ENCODE results near the gene SPATS2L. TPM values are rescaled to one million over a fixed set of nuclear protein-coding genes. Genes with fewer than 3 reads are reported as not detected.
A peak's percentile ranks its signal among the peaks of the same experiment; 100 is the strongest.

Gene SPATS2L
- total and polyA plus RNA-seq, 2 of the 13 experiments (the other 11 are each of a cell fraction or from before 2014, with no cell fraction given): 154 to 212 TPM

DNA sequence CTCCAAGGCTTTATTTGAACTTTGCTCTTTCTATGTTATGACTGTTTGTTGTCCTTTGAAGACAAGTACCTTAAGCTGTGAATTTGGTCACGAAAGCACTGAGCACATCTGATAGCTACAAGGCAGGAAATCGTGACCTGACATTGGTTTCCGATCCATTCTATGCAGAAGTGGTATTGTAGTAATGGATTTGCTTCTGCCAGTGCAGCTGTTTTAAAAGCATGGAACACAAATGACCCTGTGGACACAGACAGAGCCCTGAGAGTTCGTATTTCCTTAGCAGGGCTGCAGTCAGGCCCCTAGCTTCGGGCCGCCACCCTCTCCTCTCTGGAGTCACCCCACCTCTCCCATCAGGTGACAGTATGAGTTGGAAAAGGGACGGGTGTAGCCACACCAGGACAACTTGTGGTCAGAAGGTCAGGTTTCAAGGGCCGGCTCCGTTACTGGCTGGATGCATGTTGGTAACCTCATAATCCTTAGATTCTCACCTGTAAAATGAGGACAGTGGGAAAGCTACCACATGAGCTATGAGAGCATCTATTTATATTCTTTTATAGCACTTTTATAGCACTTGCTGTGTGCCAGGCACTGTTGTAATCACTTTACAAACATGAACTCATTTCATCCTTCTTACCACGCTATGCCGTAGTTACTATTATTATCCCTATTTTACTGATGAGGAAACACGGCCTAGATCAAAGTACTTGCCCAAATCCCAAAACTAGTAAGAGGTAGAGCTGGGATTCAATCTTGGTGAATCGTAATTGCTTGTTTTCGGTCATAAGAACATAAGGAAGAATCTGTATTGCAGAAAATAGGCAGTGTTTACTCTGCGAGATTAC is 70.2 kb downstream of the SPATS2L start (continued):
- TF ChIP-seq MED1 (CRISPR knock-in tag; IDR thresholded peaks at IDR 0.05) (0 out of 2 replicates have a peak, but pooled peaks have one; percentile 6), PCBP1 (IDR thresholded peaks at IDR 0.05; ENCODE audit: borderline replicate concordance, low read depth, low read length) (no peak), ZNF619 (CRISPR knock-in tag; IDR thresholded peaks at IDR 0.05) (no peak), ELF3 (CRISPR knock-in tag; IDR thresholded peaks at IDR 0.05) (0 out of 2 replicates have a peak, but pooled peaks have one; percentile 28), ATAD3A (CRISPR knock-in tag; IDR thresholded peaks at IDR 0.05) (no peak), KDM1A (CRISPR knock-in tag; IDR thresholded peaks at IDR 0.05) (no peak), RXRB (CRISPR knock-in tag; IDR thresholded peaks at IDR 0.05; ENCODE audit: borderline replicate concordance) (0 out of 2 replicates have a peak, but pooled peaks have one; percentile 22), ZNF724P (CRISPR knock-in tag; IDR thresholded peaks at IDR 0.05; ENCODE audit: borderline replicate concordance) (no peak), JUND (CRISPR knock-in tag; IDR thresholded peaks at IDR 0.05) (no peak), SSRP1 (CRISPR knock-in tag; IDR thresholded peaks at IDR 0.05) (no peak), ZNF746 (CRISPR knock-in tag; IDR thresholded peaks at IDR 0.05) (no peak), HES4 (CRISPR knock-in tag; IDR thresholded peaks at IDR 0.05; ENCODE audit: borderline replicate concordance) (no peak), MAFF (IDR thresholded peaks at IDR 0.05; ENCODE audit: low read depth, low read length) (no peak), AGO2 (optimal IDR thresholded peaks at IDR 0.05; ENCODE audit: low read depth, low read length) (no peak), ZNF317 (CRISPR knock-in tag; IDR thresholded peaks at IDR 0.05) (0 out of 2 replicates have a peak, but pooled peaks have one; percentile 19)
- TF ChIP-seq, protein P1, sequence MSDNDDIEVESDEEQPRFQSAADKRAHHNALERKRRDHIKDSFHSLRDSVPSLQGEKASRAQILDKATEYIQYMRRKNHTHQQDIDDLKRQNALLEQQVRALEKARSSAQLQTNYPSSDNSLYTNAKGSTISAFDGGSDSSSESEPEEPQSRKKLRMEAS (IDR thresholded peaks at IDR 0.05): no peak
- TF ChIP-seq, protein P2, sequence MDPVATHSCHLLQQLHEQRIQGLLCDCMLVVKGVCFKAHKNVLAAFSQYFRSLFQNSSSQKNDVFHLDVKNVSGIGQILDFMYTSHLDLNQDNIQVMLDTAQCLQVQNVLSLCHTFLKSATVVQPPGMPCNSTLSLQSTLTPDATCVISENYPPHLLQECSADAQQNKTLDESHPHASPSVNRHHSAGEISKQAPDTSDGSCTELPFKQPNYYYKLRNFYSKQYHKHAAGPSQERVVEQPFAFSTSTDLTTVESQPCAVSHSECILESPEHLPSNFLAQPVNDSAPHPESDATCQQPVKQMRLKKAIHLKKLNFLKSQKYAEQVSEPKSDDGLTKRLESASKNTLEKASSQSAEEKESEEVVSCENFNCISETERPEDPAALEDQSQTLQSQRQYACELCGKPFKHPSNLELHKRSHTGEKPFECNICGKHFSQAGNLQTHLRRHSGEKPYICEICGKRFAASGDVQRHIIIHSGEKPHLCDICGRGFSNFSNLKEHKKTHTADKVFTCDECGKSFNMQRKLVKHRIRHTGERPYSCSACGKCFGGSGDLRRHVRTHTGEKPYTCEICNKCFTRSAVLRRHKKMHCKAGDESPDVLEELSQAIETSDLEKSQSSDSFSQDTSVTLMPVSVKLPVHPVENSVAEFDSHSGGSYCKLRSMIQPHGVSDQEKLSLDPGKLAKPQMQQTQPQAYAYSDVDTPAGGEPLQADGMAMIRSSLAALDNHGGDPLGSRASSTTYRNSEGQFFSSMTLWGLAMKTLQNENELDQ (CRISPR knock-in tag; IDR thresholded peaks at IDR 0.05; ENCODE audit: borderline replicate concordance): no peak
- TF ChIP-seq, protein P3, sequence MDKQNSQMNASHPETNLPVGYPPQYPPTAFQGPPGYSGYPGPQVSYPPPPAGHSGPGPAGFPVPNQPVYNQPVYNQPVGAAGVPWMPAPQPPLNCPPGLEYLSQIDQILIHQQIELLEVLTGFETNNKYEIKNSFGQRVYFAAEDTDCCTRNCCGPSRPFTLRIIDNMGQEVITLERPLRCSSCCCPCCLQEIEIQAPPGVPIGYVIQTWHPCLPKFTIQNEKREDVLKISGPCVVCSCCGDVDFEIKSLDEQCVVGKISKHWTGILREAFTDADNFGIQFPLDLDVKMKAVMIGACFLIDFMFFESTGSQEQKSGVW (CRISPR knock-in tag; IDR thresholded peaks at IDR 0.05; ENCODE audit: borderline replicate concordance): no peak
- TF ChIP-seq, protein P4, sequence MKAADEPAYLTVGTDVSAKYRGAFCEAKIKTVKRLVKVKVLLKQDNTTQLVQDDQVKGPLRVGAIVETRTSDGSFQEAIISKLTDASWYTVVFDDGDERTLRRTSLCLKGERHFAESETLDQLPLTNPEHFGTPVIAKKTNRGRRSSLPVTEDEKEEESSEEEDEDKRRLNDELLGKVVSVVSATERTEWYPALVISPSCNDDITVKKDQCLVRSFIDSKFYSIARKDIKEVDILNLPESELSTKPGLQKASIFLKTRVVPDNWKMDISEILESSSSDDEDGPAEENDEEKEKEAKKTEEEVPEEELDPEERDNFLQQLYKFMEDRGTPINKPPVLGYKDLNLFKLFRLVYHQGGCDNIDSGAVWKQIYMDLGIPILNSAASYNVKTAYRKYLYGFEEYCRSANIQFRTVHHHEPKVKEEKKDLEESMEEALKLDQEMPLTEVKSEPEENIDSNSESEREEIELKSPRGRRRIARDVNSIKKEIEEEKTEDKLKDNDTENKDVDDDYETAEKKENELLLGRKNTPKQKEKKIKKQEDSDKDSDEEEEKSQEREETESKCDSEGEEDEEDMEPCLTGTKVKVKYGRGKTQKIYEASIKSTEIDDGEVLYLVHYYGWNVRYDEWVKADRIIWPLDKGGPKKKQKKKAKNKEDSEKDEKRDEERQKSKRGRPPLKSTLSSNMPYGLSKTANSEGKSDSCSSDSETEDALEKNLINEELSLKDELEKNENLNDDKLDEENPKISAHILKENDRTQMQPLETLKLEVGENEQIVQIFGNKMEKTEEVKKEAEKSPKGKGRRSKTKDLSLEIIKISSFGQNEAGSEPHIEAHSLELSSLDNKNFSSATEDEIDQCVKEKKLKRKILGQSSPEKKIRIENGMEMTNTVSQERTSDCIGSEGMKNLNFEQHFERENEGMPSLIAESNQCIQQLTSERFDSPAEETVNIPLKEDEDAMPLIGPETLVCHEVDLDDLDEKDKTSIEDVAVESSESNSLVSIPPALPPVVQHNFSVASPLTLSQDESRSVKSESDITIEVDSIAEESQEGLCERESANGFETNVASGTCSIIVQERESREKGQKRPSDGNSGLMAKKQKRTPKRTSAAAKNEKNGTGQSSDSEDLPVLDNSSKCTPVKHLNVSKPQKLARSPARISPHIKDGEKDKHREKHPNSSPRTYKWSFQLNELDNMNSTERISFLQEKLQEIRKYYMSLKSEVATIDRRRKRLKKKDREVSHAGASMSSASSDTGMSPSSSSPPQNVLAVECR (CRISPR knock-in tag; IDR thresholded peaks at IDR 0.05; ENCODE audit: borderline replicate concordance): no peak; the same call in 1 of the 2 replicates
